ENCODE data around the gene MPP2. TPM values are rescaled to one million over a fixed set of nuclear protein-coding genes. Genes with fewer than 3 reads are reported as not detected.
A peak's percentile ranks its signal among the peaks of the same experiment; 100 is the strongest.

Gene MPP2
- total and polyA plus RNA-seq, 8 donors, result 0.43 to 6.4 (median 1.8) TPM

- H3K9me3 ChIP-seq, result no peaks in the 10 kb centered on the region
- peaks cover 16 to 35% (median 20%) of the 10 kb centered on the region in 4 donors for H3K4me1 ChIP-seq
- H3K27me3 ChIP-seq, result peaks cover 0 to 24% (median 0%) of the 10 kb centered on the region in 3 donors
- peaks cover 0 to 34% (median 21%) of the 10 kb centered on the region in 4 donors for H3K36me3 ChIP-seq
- DNase-seq, result peak; percentile 78 to 94
- peak within 1 kb of the TSS; percentile 66 to 89 (median 84) for H3K4me3 ChIP-seq
- intact Hi-C loops (cut with DNase I; ENCODE audit: low total_unique reads), result no loop called here
- 1 to 4% (median 3%) methylated on average over 31 to 74 of the region's 87 CpGs for WGBS, 5 donors
- H3K27ac ChIP-seq, result peak within 1 kb of the TSS; percentile 69 to 83 (median 76)
- TF ChIP-seq POLR2A (IDR thresholded peaks at IDR 0.05), result no peak
- TF ChIP-seq POLR2AphosphoS5 (IDR thresholded peaks at IDR 0.05), result peak in 2 of 3 donors; percentile 62 to 74
- no peak for TF ChIP-seq CTCF (IDR thresholded peaks at IDR 0.05)
Observed at GRCh38 chr17:43832976-43833829, 74.1 kb downstream of the MPP2 start, which contains the start of gene MPP3. MPP3 (minus strand) TSS chr17:43833146; CDS start chr17:43831906, 1,240 bp downstream.

GRCh38 chr17:43832168-43832975 lies 75.0 kb downstream of the MPP2 start:
- Histone ChIP-seq H3K4me3 (peak overlapping the region; percentile 66 to 89 (median 84)), H3K36me3 (peaks cover 0 to 42% (median 27%) of the 10 kb centered on the region in 4 donors), H3K27ac (peak overlapping the region; percentile 69 to 83 (median 76)), H3K27me3 (peaks cover 0 to 24% (median 0%) of the 10 kb centered on the region in 3 donors), H3K9me3 (no peaks in the 10 kb centered on the region), H3K4me1 (peaks cover 16 to 35% (median 20%) of the 10 kb centered on the region in 4 donors)
- TF ChIP-seq CTCF (IDR thresholded peaks at IDR 0.05), result no peak
- WGBS, 5 donors, result 9 to 40% (median 10%) methylated on average over 10 to 49 of the region's 51 CpGs
- DNase-seq, result peak; percentile 69 to 81
- intact Hi-C loops (cut with DNase I; ENCODE audit: low total_unique reads), result no loop called here

GRCh38 chr17:43831633-43832032 lies 75.7 kb downstream of the MPP2 start:
- no peak for TF ChIP-seq EP300 (IDR thresholded peaks at IDR 0.05)
- TF ChIP-seq POLR2A (IDR thresholded peaks at IDR 0.05), result no peak
- no peak for TF ChIP-seq CTCF (IDR thresholded peaks at IDR 0.05)
- TF ChIP-seq POLR2AphosphoS5 (IDR thresholded peaks at IDR 0.05), result no peak
- no peak for DNase-seq
- H3K36me3 ChIP-seq, result peaks cover 0 to 50% (median 31%) of the 10 kb centered on the region in 4 donors
- H3K4me1 ChIP-seq, result peaks cover 16 to 35% (median 20%) of the 10 kb centered on the region in 4 donors
- intact Hi-C loops (cut with DNase I; ENCODE audit: low total_unique reads), result no loop called here
- no peak overlapping the region for H3K27ac ChIP-seq
- no peaks in the 10 kb centered on the region for H3K9me3 ChIP-seq
- peaks cover 0 to 24% (median 0%) of the 10 kb centered on the region in 3 donors for H3K27me3 ChIP-seq
- H3K4me3 ChIP-seq, result no peak overlapping the region
- WGBS, 5 donors, result 46 to 66% (median 49%) methylated on average over 8 of the region's 8 CpGs

GRCh38 chr17:43830510-43831140 lies 76.7 kb downstream of the MPP2 start:
- no peak for TF ChIP-seq CTCF (IDR thresholded peaks at IDR 0.05)
- TF ChIP-seq POLR2A (IDR thresholded peaks at IDR 0.05), result no peak
- TF ChIP-seq POLR2AphosphoS5 (IDR thresholded peaks at IDR 0.05), result no peak
- no peak for TF ChIP-seq EP300 (IDR thresholded peaks at IDR 0.05)
- Histone ChIP-seq H3K4me3 (no peak overlapping the region), H3K27ac (no peak overlapping the region), H3K9me3 (no peaks in the 10 kb centered on the region), H3K36me3 (peaks cover 0 to 60% (median 40%) of the 10 kb centered on the region in 4 donors), H3K27me3 (peaks cover 0 to 24% (median 0%) of the 10 kb centered on the region in 3 donors), H3K4me1 (peaks cover 16 to 35% (median 20%) of the 10 kb centered on the region in 4 donors)
- WGBS, 5 donors, result 83 to 94% (median 91%) methylated on average over 7 of the region's 7 CpGs
- no peak for DNase-seq
- intact Hi-C loops (cut with DNase I; ENCODE audit: low total_unique reads), result no loop called here

All from stomach (tissue), 9 donors.